ENCODE measurements around the gene SLC11A1. TPM values are rescaled to one million over a fixed set of nuclear protein-coding genes. Genes with fewer than 3 reads are reported as not detected.

The SLC11A1 gene
- total and polyA plus RNA-seq, 11 donors, result 0.96 to 31.0 (median 4.5) TPM

- no peaks in the 10 kb centered on the region for H3K27me3 ChIP-seq
- DNase-seq (peak in 1 of 5 donors; percentile 46), ATAC-seq (peak in 3 of 4 donors; percentile 53 to 69 (median 58))
- peaks cover 0 to 18% (median 0%) of the 10 kb centered on the region in 12 donors for H3K4me1 ChIP-seq
- H3K27ac ChIP-seq, result peak overlapping the region in 1 of 12 donors; percentile 50
- no peak overlapping the region for H3K4me3 ChIP-seq
- H3K36me3 ChIP-seq, result no peaks in the 10 kb centered on the region
- 89 to 94% (median 91%) methylated on average over 4 of the region's 4 CpGs for WGBS, 4 donors
- TF ChIP-seq CTCF (IDR thresholded peaks at IDR 0.05), result no peak
- TF ChIP-seq POLR2A (IDR thresholded peaks at IDR 0.05), result no peak
- H3K9me3 ChIP-seq, result no peaks in the 10 kb centered on the region
- intact Hi-C loops (cut with DNase I), result loop anchor here in 1 of 10 donors (10.0 kb wide), 1 partner anchor 176 kb away; no protein-coding TSS in a partner anchor
Observed at GRCh38 chr2:218360453-218360852, 21.6 kb upstream of the SLC11A1 start.

- WGBS, 4 donors, result 90 to 93% (median 92%) methylated on average over 8 of the region's 8 CpGs
- H3K27me3 ChIP-seq, result no peaks in the 10 kb centered on the region
- H3K9me3 ChIP-seq, result peaks cover 0 to 11% (median 0%) of the 10 kb centered on the region in 12 donors
- DNase-seq (no peak), ATAC-seq (no peak)
- H3K36me3 ChIP-seq, result no peaks in the 10 kb centered on the region
- no peak overlapping the region for H3K27ac ChIP-seq
- H3K4me1 ChIP-seq, result peaks cover 0 to 15% (median 2%) of the 10 kb centered on the region in 12 donors
- intact Hi-C loops (cut with DNase I), result loop anchor here in 1 of 10 donors (10.0 kb wide), 1 partner anchor 178 kb away; no protein-coding TSS in a partner anchor
- no peak overlapping the region for H3K4me3 ChIP-seq
- no peak for TF ChIP-seq CTCF (IDR thresholded peaks at IDR 0.05)
- no peak for TF ChIP-seq POLR2A (IDR thresholded peaks at IDR 0.05)
Observed at GRCh38 chr2:218362606-218363005, 19.5 kb upstream of the SLC11A1 start.

- H3K4me3 ChIP-seq, result no peak overlapping the region
- intact Hi-C loops (cut with DNase I), result loop anchor here in 1 of 10 donors (10.0 kb wide), 1 partner anchor 179 kb away; no protein-coding TSS in a partner anchor
- DNase-seq (no peak), ATAC-seq (no peak)
- H3K36me3 ChIP-seq, result no peaks in the 10 kb centered on the region
- 85 to 90% (median 88%) methylated on average over 3 of the region's 3 CpGs for whole genome bisulfite sequencing, 4 donors
- no peaks in the 10 kb centered on the region for H3K27me3 ChIP-seq
- H3K27ac ChIP-seq, result peak overlapping the region in 1 of 12 donors; percentile 79
- TF ChIP-seq CTCF (IDR thresholded peaks at IDR 0.05), result no peak
- TF ChIP-seq POLR2A (IDR thresholded peaks at IDR 0.05), result no peak
- H3K9me3 ChIP-seq, result peaks cover 0 to 11% (median 0%) of the 10 kb centered on the region in 12 donors
- peaks cover 0 to 23% (median 8%) of the 10 kb centered on the region in 12 donors for H3K4me1 ChIP-seq
Observed at GRCh38 chr2:218363736-218364135, 18.3 kb upstream of the SLC11A1 start.

GRCh38 chr2:218364196-218364595 lies 17.9 kb upstream of the SLC11A1 start:
- Histone ChIP-seq H3K9me3 (peaks cover 0 to 11% (median 0%) of the 10 kb centered on the region in 12 donors), H3K27ac (peak overlapping the region in 1 of 12 donors; percentile 79), H3K4me3 (no peak overlapping the region), H3K4me1 (peaks cover 0 to 28% (median 11%) of the 10 kb centered on the region in 12 donors), H3K36me3 (no peaks in the 10 kb centered on the region), H3K27me3 (no peaks in the 10 kb centered on the region)
- intact Hi-C loops (cut with DNase I), result loop anchor here in 1 of 10 donors (10.0 kb wide), 1 partner anchor 179 kb away; no protein-coding TSS in a partner anchor
- ATAC-seq, result no peak
- DNase-seq, result peak in 1 of 5 donors; percentile 20
- WGBS, 4 donors, result 77 to 93% (median 82%) methylated on average over 6 of the region's 6 CpGs
- TF ChIP-seq CTCF (IDR thresholded peaks at IDR 0.05) (no peak), POLR2A (IDR thresholded peaks at IDR 0.05) (no peak)

All from heart left ventricle (tissue), 16 donors.